Amniotic stem cell (primary cell): ENCODE measurements around the gene TBC1D16.

Experiments used
- DNase-seq: peaks from one replicate; lab custom pipeline; 2025; lab: John Stamatoyannopoulos, UW

Gene TBC1D16

DNA sequence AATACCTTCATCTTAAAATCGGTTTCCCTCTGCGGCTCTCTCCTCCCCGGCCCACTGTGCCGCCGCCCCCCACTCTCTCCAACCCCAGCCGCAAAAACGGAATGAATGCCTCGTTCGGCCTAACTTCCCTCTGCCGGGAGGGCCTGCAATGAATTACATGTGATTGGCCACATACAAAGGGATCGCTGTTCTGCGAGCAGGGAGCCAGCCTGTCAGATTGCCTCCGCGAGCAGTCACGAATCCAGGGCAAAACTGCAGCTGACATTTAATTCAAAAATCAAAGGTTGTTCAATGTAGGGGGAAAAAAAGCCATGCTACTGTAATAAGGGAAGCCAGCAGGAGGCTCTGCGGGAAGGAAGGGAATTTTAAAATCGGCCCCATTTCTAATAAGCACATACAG is 84.9 kb downstream of the TBC1D16 start:
- DNase-seq, result no peak

DNA sequence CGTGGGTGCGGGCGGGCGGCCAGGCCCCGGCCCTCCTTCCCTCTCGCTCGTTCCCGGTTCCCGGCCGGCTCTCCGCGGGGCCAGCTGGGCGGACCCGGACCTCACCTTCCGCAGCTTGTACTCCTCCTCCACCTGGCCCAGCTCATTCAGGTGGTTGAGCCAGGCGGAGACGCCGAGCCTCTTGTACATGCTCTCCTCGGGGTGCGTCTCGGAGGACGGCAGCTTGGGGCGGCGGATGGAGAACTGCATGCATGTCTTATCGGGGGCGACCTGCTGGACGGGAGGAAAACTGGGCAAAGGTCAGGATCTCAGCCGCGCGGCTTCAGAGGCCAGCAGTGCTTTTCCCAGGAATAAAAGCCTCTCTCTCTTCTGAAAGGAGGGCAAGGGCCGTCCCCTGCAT is 85.4 kb downstream of the TBC1D16 start:
- no peak for DNase-seq

DNA sequence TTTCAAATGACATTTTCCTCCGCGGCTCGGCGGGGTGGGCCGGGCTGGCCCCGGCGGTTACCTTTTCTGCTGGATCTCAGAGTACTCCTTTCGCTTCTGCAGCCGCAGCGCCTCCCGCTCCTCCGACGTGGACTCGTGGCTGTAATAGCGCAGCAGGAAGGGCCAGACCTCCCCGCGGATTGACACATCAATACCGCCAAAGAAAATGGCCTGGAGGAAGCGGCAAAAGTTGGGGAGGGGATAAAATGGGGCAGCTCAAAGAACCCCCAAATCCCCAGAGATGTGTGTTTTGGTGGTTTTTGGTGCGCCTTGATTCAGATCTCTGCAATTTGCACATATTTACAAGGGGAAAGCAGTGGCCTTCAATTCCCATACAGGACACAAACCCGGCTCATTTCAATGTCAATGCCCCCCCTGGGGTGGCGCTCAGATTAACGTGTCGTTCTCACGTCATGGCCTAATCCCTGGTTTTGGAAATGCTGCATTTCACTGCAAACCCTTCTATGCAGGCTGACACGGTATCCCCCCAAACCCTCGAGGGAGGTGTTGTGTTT is 85.9 kb downstream of the TBC1D16 start:
- DNase-seq, result no peak

DNA sequence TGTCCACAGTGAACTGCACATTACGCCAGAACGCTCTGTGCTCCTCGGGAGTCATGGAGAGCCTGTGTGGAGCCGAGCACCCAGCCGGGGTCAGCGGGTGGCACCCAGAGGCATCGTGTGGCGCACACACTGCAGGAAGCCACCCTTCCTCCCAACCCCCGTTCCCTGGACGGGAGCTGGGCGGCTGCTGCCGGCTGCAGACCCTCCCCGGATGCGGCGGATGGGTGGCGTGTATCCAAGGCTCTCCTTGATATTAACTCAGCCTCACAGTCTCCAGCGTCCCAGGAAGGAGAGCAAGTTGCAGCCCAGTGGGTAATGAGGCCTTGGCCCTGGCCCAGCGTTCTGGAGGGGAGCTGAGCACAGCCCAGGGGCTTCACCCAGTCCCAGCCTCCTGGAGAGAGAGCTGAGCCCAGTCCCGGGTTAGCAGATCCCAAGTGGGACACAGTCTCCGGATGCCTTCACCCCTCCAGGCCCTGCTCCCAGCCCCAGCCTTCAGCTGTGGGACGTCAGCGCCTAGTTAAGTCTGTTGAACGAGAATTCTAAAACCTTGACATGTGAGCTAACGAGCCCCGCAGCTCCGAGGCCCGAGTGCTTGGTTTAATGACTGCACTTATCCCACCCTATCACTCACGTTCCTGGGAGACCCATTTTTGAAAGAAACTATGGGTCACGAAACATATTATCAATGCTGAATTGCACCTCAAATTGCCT is 86.6 kb downstream of the TBC1D16 start:
- no peak for DNase-seq

DNA sequence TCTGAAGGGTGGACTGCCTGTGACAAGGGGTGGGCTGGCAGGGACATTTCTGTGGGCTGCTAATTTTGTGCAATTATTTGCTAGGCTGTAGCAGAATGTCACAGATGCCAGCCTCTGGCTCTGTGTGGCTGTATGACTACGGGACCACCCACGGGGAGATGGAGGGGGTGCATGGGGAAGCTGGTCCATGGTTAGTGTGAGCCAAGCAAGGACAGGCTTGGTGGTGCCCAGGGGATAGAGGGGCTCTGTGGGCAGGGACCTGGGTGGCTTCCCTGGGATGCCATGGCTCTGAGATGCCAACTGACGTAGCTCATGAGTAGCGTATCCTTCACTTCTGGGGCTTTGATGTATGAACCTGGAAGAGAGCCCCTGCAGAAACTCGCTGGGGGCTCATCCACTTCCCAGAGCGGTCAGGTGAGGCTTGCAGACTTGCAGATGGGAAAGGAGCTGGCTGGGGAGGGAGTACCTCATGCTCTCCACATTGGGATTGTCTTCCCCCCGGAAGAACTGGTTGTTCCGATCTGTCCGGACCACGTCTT is 87.2 kb downstream of the TBC1D16 start:
- DNase-seq, result no peak

DNA sequence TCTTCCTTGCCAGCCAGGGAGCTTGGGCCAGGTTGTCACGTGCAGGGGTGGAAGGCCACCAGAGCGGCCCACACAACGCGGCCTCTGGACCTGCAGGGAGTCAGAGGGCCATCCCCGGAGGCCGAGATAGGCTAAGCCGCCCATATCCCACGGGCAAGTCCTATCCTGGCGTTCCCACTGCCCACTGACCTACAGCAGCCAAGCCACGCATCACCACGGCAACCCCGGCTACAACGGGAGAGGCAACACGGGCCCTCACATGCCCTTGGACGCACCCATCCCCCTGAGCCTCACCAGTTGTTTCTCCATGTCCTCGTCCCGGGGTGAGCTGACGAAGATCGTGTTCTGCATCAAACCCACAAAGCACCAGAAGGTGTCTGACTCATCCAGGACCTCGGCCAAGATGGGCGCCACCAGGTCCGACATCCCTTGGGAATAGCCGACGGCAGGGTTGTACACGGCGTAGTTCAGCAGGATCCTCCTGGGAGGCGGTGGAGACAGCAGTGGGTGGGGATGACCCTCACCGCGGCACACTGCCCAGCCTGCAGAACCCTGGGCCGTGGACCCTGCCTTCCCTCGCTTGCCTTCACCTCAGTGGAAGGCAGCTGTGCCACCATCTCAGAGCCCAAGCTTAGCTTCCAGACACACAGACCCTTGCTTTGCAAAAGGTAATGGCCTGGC is 88.2 kb downstream of the TBC1D16 start:
- no peak for DNase-seq

DNA sequence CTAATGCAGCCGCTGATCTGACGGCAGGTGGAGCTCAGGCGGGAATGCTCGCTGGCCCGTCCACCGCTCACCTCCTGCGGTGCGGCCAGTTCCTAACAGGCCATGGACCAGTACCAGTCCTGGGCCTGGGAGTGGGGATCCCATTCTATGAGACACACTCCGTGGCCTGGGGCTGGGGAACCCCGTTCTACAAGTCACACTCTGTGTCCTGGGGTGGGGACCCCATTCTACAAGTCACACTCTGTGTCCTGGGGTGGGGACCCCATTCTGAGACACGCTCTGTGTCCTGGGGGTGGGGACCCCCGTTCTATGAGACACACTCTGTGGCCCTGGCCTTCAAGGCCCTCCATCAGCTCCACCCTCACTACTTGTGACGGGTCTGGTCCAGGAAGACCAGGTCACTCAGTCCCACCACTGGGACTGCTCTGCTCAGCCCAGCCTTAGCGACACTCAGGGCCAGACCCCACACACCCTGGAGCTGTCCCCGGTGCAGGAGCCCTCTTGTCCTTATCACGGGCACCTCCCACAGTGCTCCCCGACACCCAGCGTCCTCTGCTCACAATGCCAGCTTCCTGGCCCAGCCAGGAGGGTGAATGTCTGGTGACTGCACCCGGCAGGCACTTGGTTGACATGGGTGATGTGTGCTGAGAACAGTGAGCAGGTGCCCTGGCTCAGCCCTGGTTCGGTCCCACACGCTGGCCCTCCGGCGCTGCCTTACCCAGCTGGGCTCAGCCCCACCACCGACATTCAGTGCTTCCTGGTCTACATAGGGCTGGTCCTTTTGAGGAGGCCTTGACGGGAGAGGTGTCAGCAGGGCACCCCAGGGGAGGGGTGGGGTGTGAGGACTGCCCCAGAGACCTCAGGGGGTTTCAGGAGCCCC is 89.1 kb downstream of the TBC1D16 start:
- DNase-seq, result no peak

DNA sequence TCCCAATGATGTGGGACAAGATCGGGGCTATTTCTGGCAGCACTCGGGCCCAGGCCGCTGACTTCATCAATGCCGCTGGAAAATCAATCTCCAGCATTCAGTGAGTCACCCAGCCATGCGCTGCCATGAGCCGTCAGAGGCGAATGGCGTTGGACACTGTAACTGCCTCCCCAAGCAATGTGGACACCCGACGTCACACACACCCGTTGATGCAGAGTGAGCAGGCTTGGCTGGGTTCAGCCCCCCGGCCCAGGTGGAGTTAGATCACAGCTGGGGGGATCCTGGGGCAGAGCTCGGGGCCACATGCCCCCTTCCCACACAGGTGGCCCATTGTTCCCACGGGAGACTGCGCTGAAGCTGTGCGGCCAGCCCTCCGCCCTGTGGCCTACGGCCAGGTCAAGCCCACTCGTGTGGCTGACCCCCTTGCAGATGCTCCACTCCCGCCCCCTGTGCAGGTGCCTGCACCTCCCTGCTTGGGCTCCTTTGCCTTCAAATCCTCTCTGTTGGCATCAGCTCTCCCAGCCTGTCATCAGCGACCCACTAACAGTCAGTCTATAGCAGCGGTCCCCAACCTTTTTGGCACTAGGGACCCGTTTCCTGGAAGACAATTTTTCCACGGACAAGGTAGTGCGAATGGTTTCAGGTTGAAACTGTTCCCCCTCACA is 89.9 kb downstream of the TBC1D16 start:
- DNase-seq, result no peak

DNA sequence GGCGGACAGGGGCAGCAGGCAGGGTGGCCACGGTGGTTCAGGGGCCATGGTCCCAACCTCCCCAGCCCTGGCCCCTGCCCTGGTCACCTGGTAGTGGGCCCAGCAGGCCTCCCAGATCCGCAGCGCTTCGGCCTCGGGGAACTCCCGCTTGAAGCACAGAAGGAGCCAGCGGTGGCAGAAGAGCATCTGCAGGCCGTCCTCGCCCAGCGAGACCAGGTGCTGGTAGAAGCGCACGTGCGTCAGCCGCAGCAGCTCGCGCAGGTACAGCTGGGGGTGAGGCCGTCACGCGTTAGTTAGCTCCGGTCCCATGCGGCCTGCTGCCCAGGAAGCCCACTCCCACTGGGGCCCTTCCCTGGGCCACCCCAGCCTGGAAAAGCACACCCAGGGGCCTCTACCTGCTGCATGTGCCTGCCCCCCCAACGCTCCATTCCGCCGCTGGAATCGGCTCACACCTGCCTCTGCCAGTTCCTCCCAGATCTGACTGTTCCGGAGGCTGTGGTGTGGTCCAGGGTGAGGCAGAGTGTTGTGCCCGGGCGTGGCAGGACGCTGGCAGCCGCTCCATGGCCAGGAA is 90.8 kb downstream of the TBC1D16 start:
- no peak for DNase-seq

DNA sequence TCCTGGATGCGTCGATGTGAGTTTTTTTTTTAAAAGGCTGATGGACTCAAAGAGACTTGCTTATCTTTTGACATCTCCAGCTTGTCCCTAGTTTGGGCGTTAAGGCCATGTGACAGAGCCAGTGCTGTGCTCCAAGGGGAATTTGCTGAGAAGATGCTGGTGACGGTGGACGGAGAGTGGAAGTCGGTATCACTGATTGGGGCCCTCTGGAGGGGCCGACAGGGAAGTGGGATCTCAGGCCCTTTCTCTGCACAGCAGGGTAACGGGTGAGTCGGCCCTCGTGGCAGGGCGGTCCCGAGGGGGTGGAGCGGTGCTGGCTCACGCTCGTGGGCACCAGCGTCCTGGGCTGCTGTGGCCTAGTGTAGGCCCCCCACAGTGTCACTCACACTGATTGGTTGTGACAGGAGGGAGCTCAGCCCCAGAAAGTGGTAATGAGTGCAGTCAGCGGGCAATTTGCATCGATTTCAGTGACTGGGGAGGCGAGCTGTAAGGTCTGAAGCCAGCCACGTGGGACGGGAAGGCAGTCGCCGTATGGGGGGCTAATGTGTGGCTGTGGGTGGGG is 91.3 kb downstream of the TBC1D16 start:
- no peak for DNase-seq

DNA sequence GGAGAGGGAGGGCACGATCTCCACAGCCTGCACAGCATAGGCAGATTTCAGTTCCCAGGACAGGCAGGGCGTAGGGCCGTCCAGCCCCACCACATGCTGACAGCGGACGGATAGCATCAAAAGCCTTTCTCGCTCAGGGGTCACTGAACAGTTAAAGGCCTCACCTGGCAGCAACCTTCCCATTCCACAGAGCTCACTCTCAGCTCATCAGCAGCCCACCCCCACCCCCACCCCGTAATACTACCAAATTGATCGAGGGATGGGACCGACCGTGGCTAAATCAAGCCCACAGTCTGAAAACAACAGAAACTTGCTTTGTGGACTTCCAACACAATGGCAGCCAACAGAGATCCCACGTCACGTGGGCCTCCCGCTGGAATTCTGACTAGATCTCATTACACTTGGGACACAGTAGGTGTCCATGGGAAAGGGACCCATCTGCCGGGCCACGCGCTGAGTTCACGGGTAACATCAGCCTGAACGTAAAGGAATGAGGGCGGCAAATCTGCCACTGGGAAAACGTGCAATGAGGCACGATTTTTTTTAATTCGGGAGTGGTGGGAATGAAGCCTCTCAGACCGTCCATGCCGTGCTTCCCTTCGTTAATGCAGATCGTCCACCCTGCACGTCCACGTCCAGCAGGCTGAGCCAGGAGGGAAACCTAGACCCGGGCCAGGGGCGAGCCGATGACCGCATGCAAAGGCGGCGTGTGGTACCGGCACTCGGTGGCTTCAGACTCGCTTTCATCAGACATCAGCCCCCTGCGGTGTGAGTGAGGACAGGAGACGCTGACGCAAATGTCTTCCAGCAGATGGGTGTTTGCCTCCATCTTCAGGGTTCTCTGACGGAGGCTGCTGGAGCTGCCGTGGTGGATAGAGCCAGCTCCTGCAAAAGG is 92.1 kb downstream of the TBC1D16 start:
- no peak for DNase-seq

DNA sequence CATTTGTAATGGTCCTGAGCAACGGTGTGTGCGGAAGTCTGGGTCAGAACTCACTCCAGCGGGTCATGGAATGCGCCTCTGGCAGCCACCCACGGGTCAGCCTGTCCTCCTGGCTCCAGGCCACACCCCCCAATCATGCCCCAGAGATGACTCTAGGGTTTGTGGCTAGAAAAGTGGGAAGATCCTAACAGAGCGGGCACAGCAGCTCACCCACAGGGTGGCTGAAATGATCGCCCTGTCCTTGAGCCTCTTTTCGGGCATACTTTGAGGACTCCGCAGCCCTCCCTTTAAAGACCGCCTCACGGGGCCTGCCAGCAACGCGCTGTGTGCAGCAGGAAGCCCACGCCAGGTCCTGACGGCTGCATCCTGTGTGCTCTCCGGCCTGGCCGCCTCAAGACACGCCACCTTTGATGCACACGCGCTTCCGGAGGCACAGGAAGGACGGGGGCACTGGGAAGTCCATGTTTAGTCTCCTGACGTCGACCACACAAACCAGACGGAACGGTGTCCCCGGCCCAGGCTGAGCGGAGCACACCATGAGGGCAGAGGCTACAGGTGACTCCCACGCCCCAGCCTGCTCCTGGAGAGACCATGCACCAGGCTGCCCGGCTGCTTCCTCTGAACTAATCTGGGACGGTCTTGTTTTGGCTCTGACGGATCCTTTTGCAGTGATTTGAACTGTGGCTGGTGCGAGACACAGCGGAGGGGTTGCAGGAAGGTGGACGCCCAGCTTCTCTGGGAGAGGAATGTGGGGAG is 92.9 kb downstream of the TBC1D16 start:
- no peak for DNase-seq

DNA sequence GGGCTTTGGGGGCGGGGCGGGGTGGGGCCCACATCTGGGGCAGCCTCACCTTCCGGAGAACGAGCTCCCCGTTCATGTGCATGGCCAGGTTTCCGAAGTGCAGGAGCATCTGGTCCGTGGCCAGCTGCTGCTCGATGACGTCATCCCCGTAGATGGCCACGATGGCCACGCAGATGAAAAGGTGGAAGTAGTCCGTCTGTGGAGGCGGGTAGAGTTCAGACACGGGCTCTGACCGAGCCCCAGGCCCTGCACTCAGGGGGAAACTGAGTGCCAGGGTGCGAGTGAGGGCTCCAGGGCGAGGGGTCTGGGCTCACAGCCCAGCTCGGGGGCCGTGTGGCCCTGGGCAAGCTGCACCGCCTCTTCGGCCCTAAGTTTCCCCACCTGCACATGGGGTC is 93.7 kb downstream of the TBC1D16 start:
- DNase-seq, result no peak

DNA sequence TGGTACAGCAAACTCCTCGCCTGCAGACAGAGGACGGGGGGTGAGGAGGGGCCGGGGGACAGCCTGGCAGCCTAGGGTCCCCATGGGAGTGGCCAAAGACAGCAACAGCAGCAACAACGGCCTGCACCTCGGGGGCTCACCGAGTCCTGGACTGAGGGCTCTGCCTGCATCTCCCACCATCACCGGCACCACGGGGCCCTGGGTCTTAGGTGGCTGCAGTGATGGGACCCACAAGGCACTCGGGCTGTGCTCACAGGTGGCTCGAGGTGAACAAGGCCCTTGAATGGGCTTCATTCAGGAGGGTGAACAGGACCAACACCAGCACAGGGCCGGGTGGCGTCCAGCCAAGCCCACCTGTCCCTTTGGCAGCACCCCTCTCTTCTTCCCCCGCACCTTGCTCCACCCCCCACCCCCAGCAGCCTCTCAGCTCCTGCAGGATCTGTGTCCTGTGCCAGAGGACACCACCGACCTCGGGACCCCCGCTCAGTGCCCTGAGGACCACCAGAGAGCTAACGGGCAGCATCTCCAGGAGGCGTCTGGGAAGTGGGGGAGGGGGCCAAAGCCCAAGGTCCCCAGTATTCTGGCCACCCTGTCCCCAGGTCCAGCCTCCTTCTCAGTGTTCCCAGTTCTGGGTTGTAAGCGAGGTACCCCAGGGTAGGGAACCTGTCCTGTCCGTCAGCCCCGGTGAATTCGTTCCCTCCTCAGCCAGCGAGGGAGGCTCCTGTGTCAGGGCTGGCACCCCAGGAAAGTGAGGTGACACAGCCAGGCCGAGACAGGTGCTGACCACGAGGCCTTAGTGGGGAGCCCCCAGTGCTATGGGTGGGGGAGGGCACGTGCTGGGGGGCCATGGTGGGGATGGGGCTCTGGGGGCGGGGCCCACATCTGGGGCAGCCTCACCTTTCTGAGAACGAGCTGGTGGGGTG is 94.3 kb downstream of the TBC1D16 start:
- no peak for DNase-seq

DNA sequence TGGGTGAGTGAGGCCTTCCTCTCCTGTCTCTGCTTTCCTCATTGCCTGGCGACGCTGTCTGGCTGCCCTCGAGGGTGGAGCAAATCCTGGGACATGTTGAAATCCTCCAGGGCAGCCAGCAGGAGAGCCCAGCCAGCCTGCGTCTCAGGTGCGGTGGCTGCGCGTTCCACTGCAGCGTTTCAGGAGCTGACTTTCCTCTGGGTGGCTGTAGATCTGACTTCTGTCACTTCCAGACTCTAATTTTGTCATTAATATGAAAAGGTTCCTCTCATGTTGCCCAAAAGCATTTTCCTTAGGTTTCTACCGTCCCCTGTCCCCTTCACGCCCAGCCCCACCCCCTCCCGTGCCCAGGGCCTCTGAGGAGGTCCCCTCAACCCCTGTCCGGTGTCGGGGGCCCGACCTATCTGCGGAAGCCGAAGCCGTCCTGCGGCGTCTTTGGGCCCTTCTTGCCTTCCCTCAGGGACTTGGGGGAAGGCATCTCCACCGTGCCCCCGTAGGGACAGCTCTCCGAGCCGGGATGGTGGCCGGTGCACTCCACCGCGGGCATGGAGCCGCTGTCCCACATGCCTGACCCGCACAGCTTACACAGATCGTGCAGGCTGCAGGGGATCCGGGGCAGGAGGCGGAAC is 95.1 kb downstream of the TBC1D16 start:
- DNase-seq, result no peak

DNA sequence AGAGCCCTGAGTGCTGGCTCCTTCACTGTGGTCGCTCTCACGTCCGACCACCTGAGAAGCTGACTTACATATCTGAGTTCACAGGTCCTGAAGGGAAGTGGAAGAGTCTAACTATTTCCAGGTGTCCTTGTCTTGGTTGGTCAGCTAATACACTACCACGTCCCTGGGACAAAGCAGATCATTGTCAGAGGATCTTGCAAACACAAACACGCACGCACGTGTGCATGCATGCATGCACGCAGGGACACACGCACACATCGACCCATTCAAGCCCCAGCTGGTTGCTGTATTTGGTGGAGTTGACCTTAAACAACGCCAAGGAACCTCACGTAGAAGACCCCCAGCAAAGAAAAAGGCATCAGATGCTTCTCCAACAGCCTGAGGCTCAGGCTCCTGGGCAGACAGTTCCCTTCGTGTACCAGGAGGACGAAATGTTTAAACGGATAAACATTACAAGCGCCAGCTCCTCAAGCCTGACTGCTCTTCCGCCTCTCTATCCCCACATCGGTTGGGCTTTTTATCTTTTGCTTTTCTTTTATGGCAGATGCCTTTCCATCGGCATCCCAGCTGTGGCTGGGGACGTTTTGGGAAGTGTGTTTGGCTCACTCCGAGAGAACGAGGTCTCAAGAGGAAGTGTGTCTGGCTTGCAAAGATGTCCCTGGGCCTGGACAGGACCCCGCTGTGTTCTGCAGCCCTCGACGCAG is 95.8 kb downstream of the TBC1D16 start:
- DNase-seq, result no peak

DNA sequence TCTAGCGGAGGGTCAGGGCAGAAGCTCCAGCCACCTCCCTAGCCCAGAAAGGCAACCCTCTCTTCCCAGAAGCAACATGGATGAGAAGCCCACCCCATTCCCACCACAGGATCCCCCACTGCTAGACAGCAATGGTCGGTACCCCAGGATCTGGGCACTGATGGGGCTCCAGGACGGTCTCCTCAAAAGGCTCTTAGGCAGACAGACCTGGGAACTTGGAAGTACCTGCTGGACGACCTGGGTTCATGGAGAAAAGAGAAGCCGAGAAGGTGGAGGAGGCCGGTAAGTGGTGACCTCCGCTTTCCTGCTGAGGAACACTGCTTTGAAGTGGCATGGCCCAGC is 96.6 kb downstream of the TBC1D16 start:
- no peak for DNase-seq
